ENCODE results near the gene ALOX5. TPM values are rescaled to one million over a fixed set of nuclear protein-coding genes. Genes with fewer than 3 reads are reported as not detected.

The ALOX5 gene
- total and polyA plus RNA-seq, 8 donors: 6.2 to 44.3 (median 30.8) TPM

- DNase-seq (peak in 3 of 6 donors; percentile 42 to 82 (median 63)), FAIRE-seq (no peak)
- WGBS, 2 donors: 96% methylated on average over 68 to 76 of the region's 76 CpGs
Observed at GRCh38 chr10:45443101-45444009, 69.3 kb downstream of the ALOX5 start.

GRCh38 chr10:45444022-45444421 is 70.0 kb downstream of the ALOX5 start:
- Histone ChIP-seq H3K27ac (no peak overlapping the region), H3K4me3 (no peak overlapping the region), H3K36me3 (no peaks in the 10 kb centered on the region), H3K4me1 (peaks cover 7 to 20% (median 11%) of the 10 kb centered on the region in 3 donors), H3K27me3 (no peaks in the 10 kb centered on the region), H3K9me3 (no peaks in the 10 kb centered on the region)
- intact Hi-C loops (cut with DNase I): no loop called here
- WGBS, 2 donors: 93 to 95% methylated on average over 22 to 24 of the region's 24 CpGs
- ATAC-seq (no peak), DNase-seq (peak in 2 of 6 donors; percentile 46 to 61), FAIRE-seq (no peak)
- no peak for TF ChIP-seq CTCF (IDR thresholded peaks at IDR 0.05)

More at GRCh38 chr10:45443101-45444009, 69.3 kb downstream of the ALOX5 start:
- intact Hi-C loops (cut with DNase I): no loop called here
- Histone ChIP-seq H3K4me1 (peaks cover 5 to 16% (median 7%) of the 10 kb centered on the region in 3 donors), H3K4me3 (no peak overlapping the region), H3K27ac (no peak overlapping the region), H3K36me3 (no peaks in the 10 kb centered on the region), H3K27me3 (no peaks in the 10 kb centered on the region), H3K9me3 (no peaks in the 10 kb centered on the region)
- TF ChIP-seq CTCF (IDR thresholded peaks at IDR 0.05): no peak
- ATAC-seq: no peak

- Histone ChIP-seq H3K9me3 (no peaks in the 10 kb centered on the region), H3K27ac (peak overlapping the region; percentile 17 to 76 (median 50)), H3K4me1 (peaks cover 7 to 20% (median 13%) of the 10 kb centered on the region in 3 donors), H3K4me3 (no peak overlapping the region), H3K27me3 (no peaks in the 10 kb centered on the region), H3K36me3 (no peaks in the 10 kb centered on the region)
- DNase-seq (peak; percentile 76 to 93 (median 86)), ATAC-seq (peak; percentile 92 to 96 (median 95)), FAIRE-seq (no peak)
- TF ChIP-seq CTCF (IDR thresholded peaks at IDR 0.05): no peak
- WGBS, 2 donors: 59 to 63% methylated on average over 19 of the region's 19 CpGs
- intact Hi-C loops (cut with DNase I): no loop called here
Observed at GRCh38 chr10:45444976-45445898, 71.2 kb downstream of the ALOX5 start.

- Histone ChIP-seq H3K9me3 (no peaks in the 10 kb centered on the region), H3K4me3 (no peak overlapping the region), H3K36me3 (no peaks in the 10 kb centered on the region), H3K27me3 (no peaks in the 10 kb centered on the region), H3K4me1 (peaks cover 7 to 20% (median 14%) of the 10 kb centered on the region in 3 donors), H3K27ac (peak overlapping the region in 1 of 4 donors; percentile 74)
- FAIRE-seq (no peak), DNase-seq (peak in 1 of 6 donors; percentile 51), ATAC-seq (no peak)
- 94 to 95% methylated on average over 7 of the region's 7 CpGs for WGBS, 2 donors
- TF ChIP-seq CTCF (IDR thresholded peaks at IDR 0.05): no peak
- intact Hi-C loops (cut with DNase I): no loop called here
Observed at GRCh38 chr10:45446858-45447257, 72.8 kb downstream of the ALOX5 start.

All from pancreas (tissue), 10 donors.